ENCODE measurements around the gene GPC3.

- no peak for TF ChIP-seq CTCF (IDR thresholded peaks at IDR 0.05)
- TF ChIP-seq EZH2 (IDR thresholded peaks at IDR 0.05): no peak
Observed at GRCh38 chrX:133493366-133493765, 492.0 kb downstream of the GPC3 start.
